CD4-positive, alpha-beta memory T cell (primary cell): ENCODE data around the gene RSPO3. TPM values are rescaled to one million over a fixed set of nuclear protein-coding genes. Genes with fewer than 3 reads are reported as not detected.

Experiments
- CTCF ChIA-PET: fragments of 350-600 bp; sonication (Branson Sonifier 250); formaldehyde crosslinking; loops from one replicate; lab custom pipeline; 2021; ENCODE audit warnings: inconsistent platforms; ENCODE audit not compliant: partially characterized antibody; lab: Charles Lee
- POLR2A ChIA-PET: fragments of 350-600 bp; sonication (Branson Sonifier 250); formaldehyde crosslinking; loops from one replicate; lab custom pipeline; 2021; ENCODE audit not compliant: partially characterized antibody; lab: Charles Lee
- DNase-seq, 5 donors: peaks; one replicate each; pipeline versions ENCODE4 v3.0.0 to v3.0.0-alpha.2; 2020 to 2022; ENCODE audit warnings: mixed read lengths in 1 of 5
- H3K27ac ChIP-seq: one replicate; pipeline ENCODE4 v1.7.0; 2013; ENCODE audit warnings: low read depth, low read length
- H3K27me3 ChIP-seq: 2 replicates; pipeline ENCODE4 v1.7.0; 2013; ENCODE audit warnings: mild to moderate bottlenecking, low read length, moderate library complexity; ENCODE audit not compliant: insufficient read depth
- H3K36me3 ChIP-seq: 2 replicates; pipeline ENCODE4 v1.7.0; 2013; ENCODE audit warnings: mild to moderate bottlenecking, low read length, moderate library complexity; ENCODE audit not compliant: insufficient read depth
- H3K4me1 ChIP-seq: 2 replicates; pipeline ENCODE4 v1.7.0; 2013; ENCODE audit warnings: mild to moderate bottlenecking, low read length, moderate library complexity; ENCODE audit not compliant: insufficient read depth
- H3K4me3 ChIP-seq, 2 donors: one replicate each; pipeline ENCODE4 v1.7.0; 2013; ENCODE audit warnings: low read length in 2 of 2, mild to moderate bottlenecking in 1 of 2
- H3K9me3 ChIP-seq, 2 donors: one replicate each; pipeline ENCODE4 v1.7.0; 2013; ENCODE audit warnings: low read length in 2 of 2, control low read depth in 1 of 2; ENCODE audit not compliant: control insufficient read depth in 1 of 2
- H3K27ac Mint-ChIP-seq, 7 donors: one replicate each; pipeline ENCODE4 v1.8.0; 2020 to 2021; ENCODE audit warnings: mixed read lengths in 7 of 7, mild to moderate bottlenecking in 6 of 7, inconsistent platforms in 3 of 7, moderate library complexity in 3 of 7
- H3K27me3 Mint-ChIP-seq, 2 donors: one replicate each; pipeline ENCODE4 v1.8.0; 2020 to 2021; ENCODE audit warnings: mixed read lengths in 2 of 2
- H3K36me3 Mint-ChIP-seq, 2 donors: one replicate each; pipeline ENCODE4 v1.8.0; 2020 to 2021; ENCODE audit warnings: mixed read lengths in 2 of 2, inconsistent platforms in 1 of 2, mild to moderate bottlenecking in 1 of 2
- H3K4me1 Mint-ChIP-seq, 4 donors: one replicate each; pipeline ENCODE4 v1.8.0; 2020 to 2021; ENCODE audit warnings: mixed read lengths in 4 of 4, mild to moderate bottlenecking in 1 of 4
- H3K4me3 Mint-ChIP-seq, 8 donors: one replicate each; pipeline ENCODE4 v1.8.0; 2020 to 2021; ENCODE audit warnings: mixed read lengths in 8 of 8, mild to moderate bottlenecking in 7 of 8, moderate library complexity in 6 of 8, inconsistent platforms in 3 of 8
- H3K9me3 Mint-ChIP-seq, 8 donors: one replicate each; pipeline ENCODE4 v1.8.0; 2020 to 2021; ENCODE audit warnings: mixed read lengths in 8 of 8, mild to moderate bottlenecking in 5 of 8, inconsistent platforms in 3 of 8, moderate library complexity in 1 of 8
- intact Hi-C: fragments of 100-400 bp; cut with micrococcal nuclease; formaldehyde crosslinking; loops from one replicate; pipeline ENCODE4 v1.15.1; 2023
- polyA plus RNA-seq, 2 donors: library from polyadenylated mRNA; unstranded; fragments of 300-500 nt; fragmentation: Illumina TruSeq; gene quantifications; one replicate each; pipeline ENCODE4 v1.2.3, GENCODE V29; 2021
- total RNA-seq, 2 experiments: library from RNA; stranded (reverse); gene quantifications; one replicate each; pipeline ENCODE4 v1.2.3, GENCODE V29; 2021

RSPO3 gene
- total and polyA plus RNA-seq, 4 experiments from 2014 or later = not detected

- ChIA-PET CTCF (no interaction called here), POLR2A (no interaction called here)
- Mint-ChIP-seq H3K27me3 (peaks cover 45 to 53% of the 10 kb centered on the region in 2 donors), H3K9me3 (no peaks in the 10 kb centered on the region), H3K4me1 (peaks cover 13 to 35% (median 23%) of the 10 kb centered on the region in 4 donors), H3K36me3 (no peaks in the 10 kb centered on the region), H3K27ac (no peak overlapping the region), H3K4me3 (peak overlapping the region in 6 of 8 donors; percentile 52 to 79 (median 65))
- Histone ChIP-seq H3K4me3 (no peak overlapping the region), H3K27me3 (peaks cover 16% of the 10 kb centered on the region), H3K9me3 (no peaks in the 10 kb centered on the region), H3K4me1 (peaks cover 14% of the 10 kb centered on the region), H3K36me3 (no peaks in the 10 kb centered on the region), H3K27ac (no peak overlapping the region)
- intact Hi-C loops = loop anchor here (2.0 kb wide), 1 partner anchor 1809 kb away; no protein-coding TSS in a partner anchor
- peak in 1 of 5 donors; percentile 27 for DNase-seq
These were observed 1.7 kb downstream of the RSPO3 start for GRCh38 chr6:127120023-127120786.

- intact Hi-C loops = loop anchor here (2.0 kb wide), 1 partner anchor 1810 kb away; no protein-coding TSS in a partner anchor
- DNase-seq = peak; percentile 24 to 39 (median 35)
- Histone ChIP-seq H3K36me3 (no peaks in the 10 kb centered on the region), H3K27ac (no peak overlapping the region), H3K4me3 (no peak overlapping the region), H3K4me1 (peaks cover 14% of the 10 kb centered on the region), H3K9me3 (no peaks in the 10 kb centered on the region), H3K27me3 (peaks cover 16% of the 10 kb centered on the region)
- Mint-ChIP-seq H3K27me3 (peaks cover 39 to 44% of the 10 kb centered on the region in 2 donors), H3K4me3 (peak overlapping the region in 6 of 8 donors; percentile 14 to 71 (median 48)), H3K27ac (no peak overlapping the region), H3K9me3 (no peaks in the 10 kb centered on the region), H3K4me1 (peaks cover 13 to 35% (median 23%) of the 10 kb centered on the region in 4 donors), H3K36me3 (no peaks in the 10 kb centered on the region)
- ChIA-PET CTCF (no interaction called here), POLR2A (no interaction called here)
These were observed 2.5 kb downstream of the RSPO3 start for GRCh38 chr6:127120787-127121636.

GRCh38 chr6:127121637-127121960, 3.1 kb downstream of the RSPO3 start:
- Mint-ChIP-seq H3K4me1 (peaks cover 13 to 35% (median 23%) of the 10 kb centered on the region in 4 donors), H3K36me3 (no peaks in the 10 kb centered on the region), H3K27me3 (peaks cover 36 to 39% of the 10 kb centered on the region in 2 donors), H3K4me3 (peak overlapping the region in 5 of 8 donors; percentile 14 to 71 (median 57)), H3K27ac (no peak overlapping the region), H3K9me3 (no peaks in the 10 kb centered on the region)
- Histone ChIP-seq H3K9me3 (no peaks in the 10 kb centered on the region), H3K4me1 (peaks cover 14% of the 10 kb centered on the region), H3K27ac (no peak overlapping the region), H3K4me3 (no peak overlapping the region), H3K36me3 (no peaks in the 10 kb centered on the region), H3K27me3 (peaks cover 16% of the 10 kb centered on the region)
- ChIA-PET POLR2A (no interaction called here), CTCF (no interaction called here)
- DNase-seq = no peak
- intact Hi-C loops = loop anchor here (2.0 kb wide), 1 partner anchor 1811 kb away; no protein-coding TSS in a partner anchor

GRCh38 chr6:127124172-127124571, 5.7 kb downstream of the RSPO3 start:
- ChIA-PET POLR2A (no interaction called here), CTCF (no interaction called here)
- peaks cover 5 to 21% (median 14%) of the 10 kb centered on the region in 4 donors for H3K4me1 Mint-ChIP-seq
- no peaks in the 10 kb centered on the region for H3K9me3 Mint-ChIP-seq
- H3K4me1 ChIP-seq = peaks cover 14% of the 10 kb centered on the region
- H3K9me3 ChIP-seq = no peaks in the 10 kb centered on the region
- DNase-seq = no peak
- H3K27ac Mint-ChIP-seq = no peak overlapping the region
- intact Hi-C loops = no loop called here
- no peak overlapping the region for H3K4me3 ChIP-seq
- H3K36me3 Mint-ChIP-seq = no peaks in the 10 kb centered on the region
- H3K36me3 ChIP-seq = no peaks in the 10 kb centered on the region
- H3K4me3 Mint-ChIP-seq = no peak overlapping the region
- H3K27ac ChIP-seq = no peak overlapping the region
- H3K27me3 ChIP-seq = peaks cover 10% of the 10 kb centered on the region
- peaks cover 24 to 25% of the 10 kb centered on the region in 2 donors for H3K27me3 Mint-ChIP-seq

GRCh38 chr6:127124680-127125079, 6.2 kb downstream of the RSPO3 start:
- intact Hi-C loops = no loop called here
- peaks cover 24 to 25% of the 10 kb centered on the region in 2 donors for H3K27me3 Mint-ChIP-seq
- H3K27me3 ChIP-seq = peaks cover 10% of the 10 kb centered on the region
- H3K36me3 ChIP-seq = no peaks in the 10 kb centered on the region
- no peak overlapping the region for H3K4me3 Mint-ChIP-seq
- no peaks in the 10 kb centered on the region for H3K9me3 ChIP-seq
- H3K36me3 Mint-ChIP-seq = no peaks in the 10 kb centered on the region
- H3K4me3 ChIP-seq = no peak overlapping the region
- ChIA-PET POLR2A (no interaction called here), CTCF (no interaction called here)
- no peak overlapping the region for H3K27ac ChIP-seq
- H3K4me1 ChIP-seq = peaks cover 10% of the 10 kb centered on the region
- DNase-seq = no peak
- H3K27ac Mint-ChIP-seq = no peak overlapping the region
- H3K9me3 Mint-ChIP-seq = no peaks in the 10 kb centered on the region
- H3K4me1 Mint-ChIP-seq = peaks cover 5 to 18% (median 13%) of the 10 kb centered on the region in 4 donors

GRCh38 chr6:127128066-127128465, 9.6 kb downstream of the RSPO3 start:
- H3K27me3 ChIP-seq = no peaks in the 10 kb centered on the region
- H3K27me3 Mint-ChIP-seq = peaks cover 7 to 13% of the 10 kb centered on the region in 2 donors
- no peaks in the 10 kb centered on the region for H3K36me3 ChIP-seq
- DNase-seq = no peak
- no peaks in the 10 kb centered on the region for H3K36me3 Mint-ChIP-seq
- no peak overlapping the region for H3K27ac ChIP-seq
- no peak overlapping the region for H3K27ac Mint-ChIP-seq
- H3K4me1 Mint-ChIP-seq = no peaks in the 10 kb centered on the region
- H3K4me3 ChIP-seq = no peak overlapping the region
- ChIA-PET POLR2A (no interaction called here), CTCF (no interaction called here)
- H3K4me3 Mint-ChIP-seq = no peak overlapping the region
- no peaks in the 10 kb centered on the region for H3K9me3 ChIP-seq
- no peaks in the 10 kb centered on the region for H3K4me1 ChIP-seq
- intact Hi-C loops = no loop called here
- no peaks in the 10 kb centered on the region for H3K9me3 Mint-ChIP-seq

GRCh38 chr6:127129251-127129650, 10.8 kb downstream of the RSPO3 start:
- intact Hi-C loops = no loop called here
- H3K27me3 Mint-ChIP-seq = peaks cover 5 to 6% of the 10 kb centered on the region in 2 donors

More at GRCh38 chr6:127129251-127129650, 10.8 kb downstream of the RSPO3 start:
- DNase-seq = no peak
- Histone ChIP-seq H3K36me3 (no peaks in the 10 kb centered on the region), H3K27ac (no peak overlapping the region), H3K4me3 (no peak overlapping the region), H3K4me1 (no peaks in the 10 kb centered on the region), H3K27me3 (no peaks in the 10 kb centered on the region), H3K9me3 (no peaks in the 10 kb centered on the region)
- H3K36me3 Mint-ChIP-seq = no peaks in the 10 kb centered on the region
- ChIA-PET CTCF (no interaction called here), POLR2A (no interaction called here)
- no peaks in the 10 kb centered on the region for H3K4me1 Mint-ChIP-seq
- no peak overlapping the region for H3K4me3 Mint-ChIP-seq
- no peaks in the 10 kb centered on the region for H3K9me3 Mint-ChIP-seq
- H3K27ac Mint-ChIP-seq = no peak overlapping the region
